HepG2 (cell line): ENCODE measurements around the gene MCC. TPM values are rescaled to one million over a fixed set of nuclear protein-coding genes. Genes with fewer than 3 reads are reported as not detected.

ENCODE experiments used
- HNRNPL ChIP-seq: fragments of 200-400 bp; formaldehyde crosslinking; IDR thresholded peaks from 2 replicates; pipeline ENCODE4 v1.6.1; 2017; ENCODE audit warnings: mild to moderate bottlenecking, low read depth, low read length
- KLF15 ChIP-seq: sonication (generic); formaldehyde crosslinking; IDR thresholded peaks from 2 replicates; pipeline ENCODE4 v1.8.1; 2023; ENCODE audit warnings: borderline replicate concordance, mild to moderate bottlenecking, inconsistent platforms, missing genetic modification reagents, mixed read lengths
- NCOR1 ChIP-seq: fragments of 200-600 bp; sonication (generic); IDR thresholded peaks from 2 replicates; pipeline ENCODE4 v1.7.0; 2017; ENCODE audit warnings: antibody characterized with exemption, low read length, borderline replicate concordance
- NFATC3 ChIP-seq: sonication (generic); formaldehyde crosslinking; IDR thresholded peaks from 2 replicates; pipeline ENCODE4 v1.5.1; 2020; ENCODE audit warnings: mild to moderate bottlenecking, missing genetic modification reagents
- NR3C1 ChIP-seq: sonication (generic); formaldehyde crosslinking; IDR thresholded peaks from 2 replicates; pipeline ENCODE4 v1.4.0; 2020; ENCODE audit warnings: missing genetic modification reagents
- YY1 ChIP-seq: IDR thresholded peaks from 2 replicates; pipeline ENCODE4 v1.6.1; 2011; ENCODE audit warnings: low read length, low read depth, moderate library complexity, mild to moderate bottlenecking; ENCODE audit not compliant: insufficient read depth, insufficient replicate concordance
- ZFAT ChIP-seq: sonication (generic); formaldehyde crosslinking; conservative IDR thresholded peaks from 2 replicates; pipeline ENCODE4 v1.8.1; 2023; ENCODE audit warnings: missing genetic modification reagents, inconsistent platforms
- ZNF326 ChIP-seq: sonication (generic); formaldehyde crosslinking; IDR thresholded peaks from 2 replicates; pipeline ENCODE4 v1.4.0; 2020; ENCODE audit warnings: missing genetic modification reagents, borderline replicate concordance
- ZNF451 ChIP-seq: sonication (generic); formaldehyde crosslinking; IDR thresholded peaks from 2 replicates; pipeline ENCODE4 v1.5.0; 2020; ENCODE audit warnings: mild to moderate bottlenecking, missing genetic modification reagents
- ZNF839 ChIP-seq: sonication (generic); formaldehyde crosslinking; IDR thresholded peaks from 2 replicates; pipeline ENCODE4 v1.4.0; 2020; ENCODE audit warnings: missing genetic modification reagents, mild to moderate bottlenecking, borderline replicate concordance
- polyA plus RNA-seq, 8 experiments: library from polyadenylated mRNA; depleted of rRNA in 3 of 8; stranded (reverse) in 7 of 8; unstranded in 1 of 8; fragments of >200 nt; fragmentation: Illumina TruSeq in 4 of 8; extraction: Trizol in 4 of 8; gene quantifications; 2 replicates each; pipeline versions ENCODE4 v1.2.1 to v1.2.3, GENCODE V29; 2011 to 2016; ENCODE audit warnings: low read depth in 4 of 8, missing spikeins in 1 of 8, mixed read lengths in 1 of 8; ENCODE audit not compliant: insufficient read depth in 1 of 8
- total RNA-seq, 5 experiments: library from RNA; depleted of rRNA; stranded (reverse); fragments of >200 nt; fragmentation: Illumina TruSeq; extraction: Trizol; gene quantifications; 2 replicates each; pipeline ENCODE4 v1.2.3, GENCODE V29; 2016; ENCODE audit warnings: low read depth in 1 of 5
- TF ChIP-seq, protein P1 (sequence below): sonication (generic); formaldehyde crosslinking; IDR thresholded peaks from 2 replicates; pipeline ENCODE4 v1.4.0; 2020; ENCODE audit warnings: low read depth, missing genetic modification reagents
- TF ChIP-seq, protein P2 (sequence below): IDR thresholded peaks from 2 replicates; pipeline ENCODE4 v1.6.1; 2012; ENCODE audit warnings: low read length, improper control_type of control experiment

The MCC gene
- total and polyA plus RNA-seq, 2 of the 13 experiments (the other 11 are each of a cell fraction or from before 2014, with no cell fraction given): 0.55 to 2.4 TPM

DNA sequence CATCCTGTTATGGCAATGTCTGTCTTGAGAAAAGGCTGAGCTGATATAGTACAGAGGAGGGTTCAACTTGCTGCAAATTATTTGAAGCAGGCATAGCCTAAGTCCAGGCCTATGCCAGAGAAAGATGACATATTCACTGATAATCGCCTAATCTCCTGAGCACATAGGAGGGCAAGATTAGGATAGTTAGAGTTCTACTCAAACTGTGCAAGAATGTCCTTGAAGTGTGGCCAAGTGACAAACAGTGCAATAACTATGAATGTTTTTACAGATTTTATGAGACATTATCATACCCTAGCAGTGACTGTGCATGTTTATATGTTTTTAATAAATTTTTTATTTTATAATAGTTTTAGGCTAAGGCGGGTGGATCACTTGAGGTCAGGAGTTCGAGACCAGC lies 149.6 kb downstream of the MCC start (continued):
- TF ChIP-seq, protein P1, sequence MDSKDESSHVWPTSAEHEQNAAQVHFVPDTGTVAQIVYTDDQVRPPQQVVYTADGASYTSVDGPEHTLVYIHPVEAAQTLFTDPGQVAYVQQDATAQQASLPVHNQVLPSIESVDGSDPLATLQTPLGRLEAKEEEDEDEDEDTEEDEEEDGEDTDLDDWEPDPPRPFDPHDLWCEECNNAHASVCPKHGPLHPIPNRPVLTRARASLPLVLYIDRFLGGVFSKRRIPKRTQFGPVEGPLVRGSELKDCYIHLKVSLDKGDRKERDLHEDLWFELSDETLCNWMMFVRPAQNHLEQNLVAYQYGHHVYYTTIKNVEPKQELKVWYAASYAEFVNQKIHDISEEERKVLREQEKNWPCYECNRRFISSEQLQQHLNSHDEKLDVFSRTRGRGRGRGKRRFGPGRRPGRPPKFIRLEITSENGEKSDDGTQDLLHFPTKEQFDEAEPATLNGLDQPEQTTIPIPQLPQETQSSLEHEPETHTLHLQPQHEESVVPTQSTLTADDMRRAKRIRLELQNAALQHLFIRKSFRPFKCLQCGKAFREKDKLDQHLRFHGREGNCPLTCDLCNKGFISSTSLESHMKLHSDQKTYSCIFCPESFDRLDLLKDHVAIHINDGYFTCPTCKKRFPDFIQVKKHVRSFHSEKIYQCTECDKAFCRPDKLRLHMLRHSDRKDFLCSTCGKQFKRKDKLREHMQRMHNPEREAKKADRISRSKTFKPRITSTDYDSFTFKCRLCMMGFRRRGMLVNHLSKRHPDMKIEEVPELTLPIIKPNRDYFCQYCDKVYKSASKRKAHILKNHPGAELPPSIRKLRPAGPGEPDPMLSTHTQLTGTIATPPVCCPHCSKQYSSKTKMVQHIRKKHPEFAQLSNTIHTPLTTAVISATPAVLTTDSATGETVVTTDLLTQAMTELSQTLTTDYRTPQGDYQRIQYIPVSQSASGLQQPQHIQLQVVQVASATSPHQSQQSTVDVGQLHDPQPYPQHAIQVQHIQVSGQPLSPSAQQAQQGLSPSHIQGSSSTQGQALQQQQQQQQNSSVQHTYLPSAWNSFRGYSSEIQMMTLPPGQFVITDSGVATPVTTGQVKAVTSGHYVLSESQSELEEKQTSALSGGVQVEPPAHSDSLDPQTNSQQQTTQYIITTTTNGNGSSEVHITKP (CRISPR knock-in tag): no peak
- TF ChIP-seq ZNF326 (no peak), HNRNPL (no peak), KLF15 (no peak), ZNF839 (CRISPR knock-in tag) (no peak), YY1 (no peak), NR3C1 (CRISPR knock-in tag) (no peak), ZNF451 (CRISPR knock-in tag) (no peak), NCOR1 (no peak), NFATC3 (CRISPR knock-in tag) (no peak), ZFAT (CRISPR knock-in tag) (no peak)
- TF ChIP-seq, protein P2, sequence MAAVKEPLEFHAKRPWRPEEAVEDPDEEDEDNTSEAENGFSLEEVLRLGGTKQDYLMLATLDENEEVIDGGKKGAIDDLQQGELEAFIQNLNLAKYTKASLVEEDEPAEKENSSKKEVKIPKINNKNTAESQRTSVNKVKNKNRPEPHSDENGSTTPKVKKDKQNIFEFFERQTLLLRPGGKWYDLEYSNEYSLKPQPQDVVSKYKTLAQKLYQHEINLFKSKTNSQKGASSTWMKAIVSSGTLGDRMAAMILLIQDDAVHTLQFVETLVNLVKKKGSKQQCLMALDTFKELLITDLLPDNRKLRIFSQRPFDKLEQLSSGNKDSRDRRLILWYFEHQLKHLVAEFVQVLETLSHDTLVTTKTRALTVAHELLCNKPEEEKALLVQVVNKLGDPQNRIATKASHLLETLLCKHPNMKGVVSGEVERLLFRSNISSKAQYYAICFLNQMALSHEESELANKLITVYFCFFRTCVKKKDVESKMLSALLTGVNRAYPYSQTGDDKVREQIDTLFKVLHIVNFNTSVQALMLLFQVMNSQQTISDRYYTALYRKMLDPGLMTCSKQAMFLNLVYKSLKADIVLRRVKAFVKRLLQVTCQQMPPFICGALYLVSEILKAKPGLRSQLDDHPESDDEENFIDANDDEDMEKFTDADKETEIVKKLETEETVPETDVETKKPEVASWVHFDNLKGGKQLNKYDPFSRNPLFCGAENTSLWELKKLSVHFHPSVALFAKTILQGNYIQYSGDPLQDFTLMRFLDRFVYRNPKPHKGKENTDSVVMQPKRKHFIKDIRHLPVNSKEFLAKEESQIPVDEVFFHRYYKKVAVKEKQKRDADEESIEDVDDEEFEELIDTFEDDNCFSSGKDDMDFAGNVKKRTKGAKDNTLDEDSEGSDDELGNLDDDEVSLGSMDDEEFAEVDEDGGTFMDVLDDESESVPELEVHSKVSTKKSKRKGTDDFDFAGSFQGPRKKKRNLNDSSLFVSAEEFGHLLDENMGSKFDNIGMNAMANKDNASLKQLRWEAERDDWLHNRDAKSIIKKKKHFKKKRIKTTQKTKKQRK: no peak
